DOHH2 (cell line): ENCODE measurements around the gene EEPD1.

Source experiments
- H3F3A ChIP-seq: fragments of 200-600 bp; sonication (generic), shearing (Covaris generic); 2 replicates; pipeline ENCODE4 v1.6.0; 2016; ENCODE audit warnings: antibody characterized with exemption, mild to moderate bottlenecking; ENCODE audit not compliant: control insufficient read depth, insufficient read depth
- H3K27ac ChIP-seq: fragments of 200-600 bp; sonication (generic); 2 replicates; pipeline ENCODE4 v1.5.1; 2014; ENCODE audit warnings: low read depth, mild to moderate bottlenecking, low read length, moderate library complexity
- H3K27me3 ChIP-seq: fragments of 200-600 bp; sonication (generic); 2 replicates; pipeline ENCODE4 v1.6.1; 2014; ENCODE audit warnings: mild to moderate bottlenecking, low read length, mixed read lengths; ENCODE audit not compliant: control insufficient read depth
- H3K36me3 ChIP-seq: fragments of 200-600 bp; sonication (generic); 2 replicates; pipeline ENCODE4 v1.6.1; 2014; ENCODE audit warnings: mild to moderate bottlenecking, low read length, moderate library complexity, mixed read lengths; ENCODE audit not compliant: control insufficient read depth
- H3K4me1 ChIP-seq: fragments of 200-600 bp; sonication (generic); 2 replicates; pipeline ENCODE4 v1.6.1; 2014; ENCODE audit warnings: mild to moderate bottlenecking, low read length, mixed read lengths; ENCODE audit not compliant: control insufficient read depth
- H3K4me2 ChIP-seq: fragments of 200-600 bp; sonication (generic); 2 replicates; pipeline ENCODE4 v1.6.0; 2014; ENCODE audit warnings: mild to moderate bottlenecking, low read length, moderate library complexity
- H3K4me3 ChIP-seq: fragments of 200-600 bp; sonication (generic); 2 replicates; pipeline ENCODE4 v1.5.1; 2014; ENCODE audit warnings: mild to moderate bottlenecking, low read length, mixed read lengths
- H3K79me2 ChIP-seq: fragments of 200-600 bp; sonication (generic); 2 replicates; pipeline ENCODE4 v1.6.1; 2014; ENCODE audit warnings: mild to moderate bottlenecking, low read length, mixed read lengths; ENCODE audit not compliant: control insufficient read depth
- H3K9me2 ChIP-seq: fragments of 200-600 bp; sonication (generic); replicated peaks from 2 replicates; pipeline ENCODE4 v1.6.1; 2014; ENCODE audit warnings: mild to moderate bottlenecking, low read length, mixed read lengths; ENCODE audit not compliant: control insufficient read depth
- H3K9me3 ChIP-seq: fragments of 200-600 bp; sonication (generic); 2 replicates; pipeline ENCODE4 v1.6.1; 2014; ENCODE audit warnings: antibody characterized with exemption, low read length, mixed read lengths; ENCODE audit not compliant: control insufficient read depth, insufficient read depth
- H4K20me1 ChIP-seq: fragments of 200-600 bp; sonication (generic); 2 replicates; pipeline ENCODE4 v1.6.0; 2014; ENCODE audit warnings: low read depth, mild to moderate bottlenecking, antibody characterized with exemption, low read length, moderate library complexity; ENCODE audit not compliant: control insufficient read depth, insufficient read depth
- CTCF ChIP-seq: fragments of 200-600 bp; sonication (generic); IDR thresholded peaks from one replicate; pipeline ENCODE4 v1.5.1; 2014; ENCODE audit warnings: antibody characterized with exemption, mild to moderate bottlenecking, low read depth, low read length; ENCODE audit not compliant: poor library complexity, severe bottlenecking
- EZH2phosphoT487 ChIP-seq: fragments of 200-600 bp; sonication (generic); IDR thresholded peaks from 2 replicates; pipeline ENCODE4 v1.6.1; 2017; ENCODE audit warnings: borderline replicate concordance, mild to moderate bottlenecking, antibody characterized with exemption, low read length, moderate library complexity, mixed read lengths

EEPD1 gene

GRCh38 chr7:36283711-36284130 is 130.7 kb downstream of the EEPD1 start:
- TF ChIP-seq CTCF (peak; percentile 46), EZH2phosphoT487 (no peak)
- no peaks in the 10 kb centered on the region for H3K9me2 ChIP-seq
- H4K20me1 ChIP-seq = no peaks in the 10 kb centered on the region
- H3K4me1 ChIP-seq = peaks cover 100% of the 10 kb centered on the region
- H3K4me2 ChIP-seq = peak overlapping the region; percentile 83
- peaks cover 61% of the 10 kb centered on the region for H3K79me2 ChIP-seq
- H3K4me3 ChIP-seq = peak overlapping the region; percentile 60
- H3K36me3 ChIP-seq = peaks cover 49% of the 10 kb centered on the region
- H3F3A ChIP-seq = peaks cover 58% of the 10 kb centered on the region
- H3K9me3 ChIP-seq = no peaks in the 10 kb centered on the region
- no peaks in the 10 kb centered on the region for H3K27me3 ChIP-seq
- H3K27ac ChIP-seq = peak overlapping the region; percentile 87

DNA sequence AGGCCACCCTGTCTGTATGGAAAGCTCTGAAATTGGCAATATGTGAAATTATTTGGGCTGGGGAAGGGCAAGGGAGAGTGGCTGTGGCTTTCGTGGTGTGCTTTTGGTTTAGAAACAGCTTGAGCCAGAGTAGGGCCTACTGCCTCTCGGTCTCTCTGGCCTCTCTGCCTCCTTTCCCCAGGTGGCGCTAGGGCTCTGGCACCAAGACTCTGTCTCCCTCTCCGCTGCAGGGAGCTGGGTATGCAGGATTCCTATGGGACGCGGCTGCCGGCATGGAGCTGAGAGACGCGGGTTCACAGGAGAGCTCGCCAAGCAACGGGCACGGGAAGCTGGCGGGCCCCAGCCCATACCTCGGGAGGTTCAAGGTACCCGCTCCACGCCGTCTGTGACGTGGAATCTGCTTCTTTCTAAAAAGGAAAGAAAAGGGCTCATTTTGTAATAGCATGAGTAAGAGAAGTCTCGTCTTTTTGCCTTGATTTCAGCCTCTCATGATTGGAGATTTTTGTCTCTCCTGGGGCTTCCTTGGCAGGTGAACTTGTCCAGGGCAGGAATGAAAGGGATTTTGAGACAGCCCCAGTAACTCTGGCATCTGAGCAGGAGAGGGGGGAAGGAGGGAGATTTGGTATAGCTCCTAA is 131.5 kb downstream of the EEPD1 start:
- Histone ChIP-seq H3K9me2 (no peaks in the 10 kb centered on the region), H3K27me3 (no peaks in the 10 kb centered on the region), H3K4me3 (peak overlapping the region; percentile 60; the same call in 1 of the 2 replicates), H3K4me1 (peaks cover 97% of the 10 kb centered on the region), H3K9me3 (no peaks in the 10 kb centered on the region), H3F3A (peaks cover 60% of the 10 kb centered on the region), H3K4me2 (peak overlapping the region; percentile 83), H3K79me2 (peaks cover 58% of the 10 kb centered on the region), H3K36me3 (peaks cover 55% of the 10 kb centered on the region), H3K27ac (peak overlapping the region; percentile 87), H4K20me1 (no peaks in the 10 kb centered on the region)
- peak; percentile 30 for TF ChIP-seq CTCF
- no peak for TF ChIP-seq EZH2phosphoT487

DNA sequence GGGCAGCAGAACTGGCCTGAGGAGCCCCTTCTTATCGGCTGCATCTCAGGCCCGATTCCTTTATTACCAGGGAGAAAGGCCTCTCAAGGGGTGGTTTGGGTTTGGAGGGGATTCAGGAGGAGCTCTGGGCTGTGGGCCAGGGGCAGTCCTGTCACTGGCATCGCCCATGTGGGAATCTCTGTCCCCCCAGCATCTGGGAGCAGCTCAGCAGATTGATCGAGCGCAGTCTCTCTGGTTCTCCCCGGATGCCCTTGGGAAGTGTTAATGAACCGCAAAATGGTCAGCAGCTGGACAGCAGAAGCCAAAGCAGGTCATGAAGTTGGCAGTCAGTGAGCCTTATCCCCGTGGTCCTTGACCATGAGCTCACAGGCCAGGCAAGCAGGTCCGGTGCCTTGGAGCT is 132.2 kb downstream of the EEPD1 start:
- no peak overlapping the region for H3K4me3 ChIP-seq

More for the DNA sequence above, 132.2 kb downstream of the EEPD1 start:
- TF ChIP-seq CTCF (no peak), EZH2phosphoT487 (no peak)
- H4K20me1 ChIP-seq = no peaks in the 10 kb centered on the region
- H3K9me3 ChIP-seq = no peaks in the 10 kb centered on the region
- H3K4me2 ChIP-seq = peak overlapping the region; percentile 94
- H3K4me1 ChIP-seq = peaks cover 96% of the 10 kb centered on the region
- peaks cover 51% of the 10 kb centered on the region for H3K79me2 ChIP-seq
- peaks cover 59% of the 10 kb centered on the region for H3F3A ChIP-seq
- H3K27me3 ChIP-seq = no peaks in the 10 kb centered on the region
- peak overlapping the region; percentile 91 for H3K27ac ChIP-seq
- H3K9me2 ChIP-seq = no peaks in the 10 kb centered on the region
- H3K36me3 ChIP-seq = peaks cover 62% of the 10 kb centered on the region
